GM12873 (cell line): ENCODE results near the gene BANF1.

Experiments used
- TF ChIP-seq, protein P1 (sequence below): IDR thresholded peaks from 2 replicates; pipeline ENCODE4 v1.5.1; 2012; ENCODE audit warnings: low read depth, mild to moderate bottlenecking, moderate library complexity, low read length, control low read depth; ENCODE audit not compliant: insufficient read depth; ENCODE audit errors: missing control alignments

The BANF1 gene, protein sequence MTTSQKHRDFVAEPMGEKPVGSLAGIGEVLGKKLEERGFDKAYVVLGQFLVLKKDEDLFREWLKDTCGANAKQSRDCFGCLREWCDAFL

DNA sequence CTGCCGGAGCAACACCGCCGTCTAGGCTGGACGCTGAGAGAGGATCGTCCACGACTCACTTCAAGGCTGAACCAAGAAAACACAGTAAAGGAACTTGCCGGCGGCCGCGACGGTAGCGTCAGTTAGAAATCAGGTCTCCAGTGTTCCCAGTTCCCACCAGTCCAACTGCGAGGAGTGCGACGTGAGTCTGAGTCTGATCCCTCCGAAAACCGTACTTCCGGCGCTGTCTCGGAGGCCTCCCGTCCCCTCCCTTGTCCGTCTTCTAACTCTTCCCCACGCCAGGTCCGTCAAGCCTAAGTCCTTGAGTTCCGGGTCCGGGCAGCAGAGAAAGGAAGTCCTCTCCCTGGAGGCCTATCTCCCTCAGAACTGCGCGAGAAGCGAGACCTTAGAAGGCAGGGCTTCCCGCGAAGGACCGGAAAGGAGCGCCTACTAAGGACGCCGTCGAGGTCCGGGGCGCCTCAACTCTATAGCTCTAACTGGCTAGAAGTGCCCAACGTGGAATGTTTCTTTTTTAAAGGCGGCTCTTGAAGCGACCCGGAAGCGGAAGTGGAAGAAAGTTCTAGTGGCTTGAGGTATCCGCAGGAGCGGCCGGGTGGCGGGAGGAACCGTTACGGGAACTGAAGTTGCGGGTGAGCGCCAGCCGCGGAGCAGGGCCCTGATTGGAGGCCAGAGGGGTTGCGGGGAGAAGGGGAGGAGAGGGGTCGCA is at the start of gene BANF1, which contains the start of gene EIF1AD:
BANF1 (plus strand) TSS at position 562 of the 706 bp plus-strand sequence. CDS start 748 bp downstream, outside the sequence.
EIF1AD (minus strand) TSS at position 216 of the 706 bp plus-strand sequence. CDS start 1,768 bp downstream, outside the sequence.
- TF ChIP-seq, protein P1, sequence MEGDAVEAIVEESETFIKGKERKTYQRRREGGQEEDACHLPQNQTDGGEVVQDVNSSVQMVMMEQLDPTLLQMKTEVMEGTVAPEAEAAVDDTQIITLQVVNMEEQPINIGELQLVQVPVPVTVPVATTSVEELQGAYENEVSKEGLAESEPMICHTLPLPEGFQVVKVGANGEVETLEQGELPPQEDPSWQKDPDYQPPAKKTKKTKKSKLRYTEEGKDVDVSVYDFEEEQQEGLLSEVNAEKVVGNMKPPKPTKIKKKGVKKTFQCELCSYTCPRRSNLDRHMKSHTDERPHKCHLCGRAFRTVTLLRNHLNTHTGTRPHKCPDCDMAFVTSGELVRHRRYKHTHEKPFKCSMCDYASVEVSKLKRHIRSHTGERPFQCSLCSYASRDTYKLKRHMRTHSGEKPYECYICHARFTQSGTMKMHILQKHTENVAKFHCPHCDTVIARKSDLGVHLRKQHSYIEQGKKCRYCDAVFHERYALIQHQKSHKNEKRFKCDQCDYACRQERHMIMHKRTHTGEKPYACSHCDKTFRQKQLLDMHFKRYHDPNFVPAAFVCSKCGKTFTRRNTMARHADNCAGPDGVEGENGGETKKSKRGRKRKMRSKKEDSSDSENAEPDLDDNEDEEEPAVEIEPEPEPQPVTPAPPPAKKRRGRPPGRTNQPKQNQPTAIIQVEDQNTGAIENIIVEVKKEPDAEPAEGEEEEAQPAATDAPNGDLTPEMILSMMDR: no peak

DNA sequence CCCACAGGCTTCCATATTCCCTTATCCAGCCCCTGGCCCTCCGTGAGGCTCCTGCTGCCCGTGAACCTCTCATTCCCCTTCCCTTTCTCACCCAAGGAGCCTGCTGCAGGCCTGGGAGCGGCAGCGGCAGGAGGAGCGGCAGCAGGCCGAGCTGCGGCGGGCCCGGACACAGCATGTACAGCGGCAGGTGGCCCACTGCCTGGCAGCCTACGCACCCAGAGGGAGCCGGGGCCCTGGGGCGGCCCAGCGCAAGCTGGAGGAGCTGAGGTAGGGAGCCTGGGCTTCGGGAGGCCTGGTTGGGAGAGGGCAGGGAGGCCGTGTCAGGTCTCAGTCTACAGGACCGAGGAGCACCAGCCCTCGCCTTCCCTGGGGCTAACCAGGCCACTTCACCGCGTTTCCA is 48.8 kb upstream of the BANF1 start:
- TF ChIP-seq, protein P1: no peak

DNA sequence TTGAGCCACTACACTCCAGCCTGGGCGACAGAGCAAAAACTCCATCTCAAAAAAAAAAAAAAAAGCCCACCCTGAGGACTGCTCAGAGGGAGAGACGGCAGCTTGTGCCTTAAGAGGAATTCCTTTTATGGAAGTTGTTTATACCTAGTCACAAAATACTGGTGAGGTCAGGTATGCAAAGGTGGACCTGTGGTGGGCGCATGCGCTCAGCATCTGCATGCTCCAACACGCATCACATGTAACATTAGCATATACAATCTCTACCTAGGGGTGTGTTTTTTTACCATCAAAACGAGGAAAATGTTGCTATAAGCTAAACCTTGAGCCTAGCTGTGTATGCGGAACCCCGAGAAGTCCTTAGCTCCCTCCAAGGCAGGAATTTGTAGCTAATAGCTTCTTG is 47.5 kb upstream of the BANF1 start:
- TF ChIP-seq, protein P1: no peak

DNA sequence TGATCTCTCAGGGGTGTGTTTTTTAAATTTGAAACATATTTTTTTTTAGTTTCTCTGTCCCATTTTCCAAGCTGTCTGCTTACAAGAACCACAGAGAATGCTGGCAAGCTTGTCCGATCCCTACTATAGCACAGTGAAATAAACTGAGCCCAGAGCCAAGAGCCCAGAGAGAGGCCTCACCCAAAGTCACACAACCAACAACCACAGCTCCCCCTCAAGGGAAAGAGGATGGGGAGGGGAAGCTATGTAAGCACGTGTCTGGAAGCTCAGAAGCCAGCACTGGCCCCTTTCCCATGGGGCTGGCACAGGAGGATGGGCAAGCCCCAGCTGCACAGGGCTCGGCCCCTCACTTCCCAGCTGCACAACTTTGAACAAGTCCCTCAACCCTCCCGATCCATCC is 44.0 kb upstream of the BANF1 start:
- TF ChIP-seq, protein P1: no peak

DNA sequence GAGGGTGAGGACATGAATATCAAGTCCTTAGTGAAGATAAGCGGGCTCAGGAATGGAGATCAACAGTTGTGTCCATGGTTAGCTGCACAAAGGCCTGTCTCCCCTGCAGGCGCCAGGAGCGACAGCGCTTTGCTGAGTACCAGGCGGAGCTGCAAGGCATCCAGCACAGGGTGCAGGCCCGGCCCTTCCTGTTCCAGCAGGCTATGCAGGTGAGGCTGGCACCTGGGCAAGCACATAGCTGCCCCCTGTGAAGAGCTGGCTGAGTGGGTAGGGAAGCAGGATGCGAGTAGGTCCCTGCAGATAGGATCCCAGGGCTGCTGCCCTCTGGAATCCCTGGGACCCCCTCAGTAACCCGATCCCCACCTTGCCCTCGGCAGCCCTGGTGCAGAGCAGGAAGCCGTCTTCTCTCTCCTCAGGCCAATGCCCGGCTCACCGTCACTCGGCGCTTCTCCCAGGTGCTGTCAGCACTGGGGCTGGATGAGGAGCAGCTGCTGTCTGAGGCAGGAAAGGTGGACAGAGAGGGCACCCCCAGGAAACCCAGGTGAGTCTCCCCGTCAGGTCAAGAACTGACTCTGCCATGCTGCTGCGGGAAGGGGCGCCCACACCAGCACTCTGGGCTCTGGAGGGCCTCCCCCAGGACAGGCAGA is 43.4 kb upstream of the BANF1 start:
- TF ChIP-seq, protein P1: no peak

DNA sequence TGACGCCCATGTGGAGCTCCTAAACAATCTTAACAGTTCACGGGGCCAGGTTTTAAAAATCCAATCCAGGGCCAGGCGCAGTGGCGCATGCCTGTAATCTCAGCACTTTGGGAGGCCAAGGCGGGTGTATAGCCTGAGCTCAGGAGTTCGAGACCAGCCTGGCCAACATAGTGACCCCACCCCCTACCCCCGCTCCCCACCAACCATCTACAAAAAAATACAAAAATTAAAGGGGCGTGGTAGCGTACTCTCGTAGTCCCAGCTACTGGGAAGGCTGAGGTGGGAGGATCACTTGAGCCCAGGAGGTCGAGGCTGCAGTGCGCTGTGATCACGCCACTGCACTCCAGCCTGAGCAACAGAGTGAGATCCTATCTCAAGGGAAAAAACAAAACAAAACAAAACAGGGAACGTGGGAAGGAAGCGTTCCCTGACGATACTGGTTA is 41.5 kb upstream of the BANF1 start:
- TF ChIP-seq, protein P1: no peak
